Measurements from ENCODE around the gene PPP2R5E. TPM values are rescaled to one million over a fixed set of nuclear protein-coding genes. Genes with fewer than 3 reads are reported as not detected.

The PPP2R5E gene
- total RNA-seq, 2 experiments from 2014 or later: 44.8 to 46.3 TPM

Other genes with a start within 250 kb of the PPP2R5E start
- not detected for gene GPHB5, start 224.4 kb downstream of the PPP2R5E start, total RNA-seq
- 10 to 100 TPM; 20.1 to 21.9 TPM for gene WDR89, start 98.5 kb upstream of the PPP2R5E start, total RNA-seq
- 10 to 100 TPM; 19.3 to 20.6 TPM for gene SGPP1, start 184.7 kb upstream of the PPP2R5E start, total RNA-seq

All from activated CD4-positive, alpha-beta memory T cell treated with anti-CD3 and anti-CD28 coated beads, Interleukin-2, amount 10 ng/mL, durations not matched to agents 7 days and 5 days (primary cell).